Keratinocyte (primary cell): ENCODE measurements around the gene LGR6.

Experiments used
- CTCF ChIP-seq, 3 experiments: IDR thresholded peaks in 1 of 3; conservative IDR thresholded peaks in 1 of 3; optimal IDR thresholded peaks in 1 of 3; 2 replicates in 2 of 3; 3 replicates in 1 of 3; pipeline versions ENCODE3 to v1.5.1; 2011; ENCODE audit warnings: low read length in 3 of 3, mild to moderate bottlenecking in 3 of 3, moderate library complexity in 2 of 3, control low read depth in 1 of 3, inconsistent platforms in 1 of 3; ENCODE audit not compliant: insufficient read depth in 2 of 3; ENCODE audit errors: extremely low read depth in 1 of 3
- EZH2 ChIP-seq: IDR thresholded peaks from one replicate; pipeline ENCODE4 v1.6.1; 2012; ENCODE audit warnings: inconsistent platforms, mild to moderate bottlenecking, low read length, moderate library complexity

- no peak for TF ChIP-seq CTCF (optimal IDR thresholded peaks at IDR 0.05 in 1 of 3, IDR thresholded peaks at IDR 0.05 in 1 of 3, conservative IDR thresholded peaks at IDR 0.05 in 1 of 3; ENCODE audit: extremely low read depth in 1 of 3, insufficient read depth in 2 of 3, low read length in 3 of 3)
- no peak for TF ChIP-seq EZH2
These were observed 41.5 kb downstream of the LGR6 start for GRCh38 chr1:202235003-202235660.
